Endodermal cell (in vitro differentiated cells): ENCODE results near the gene CBFA2T3. TPM values are rescaled to one million over a fixed set of nuclear protein-coding genes. Genes with fewer than 3 reads are reported as not detected.

Experiments
- DNase-seq: peaks from one replicate; pipeline ENCODE4 v3.0.0-alpha.2; 2017
- H3K27ac ChIP-seq: 2 replicates; pipeline ENCODE4 v1.5.1; 2013; ENCODE audit warnings: mild to moderate bottlenecking, low read depth, low read length, moderate library complexity
- H3K27me3 ChIP-seq: 2 replicates; pipeline ENCODE4 v1.6.1; 2013; ENCODE audit warnings: mild to moderate bottlenecking, low read length, moderate library complexity; ENCODE audit not compliant: insufficient read depth, control insufficient read depth, poor library complexity, severe bottlenecking
- H3K36me3 ChIP-seq: 2 replicates; pipeline ENCODE4 v1.7.0; 2013; ENCODE audit warnings: mild to moderate bottlenecking, low read length, moderate library complexity; ENCODE audit not compliant: control insufficient read depth, insufficient read depth
- H3K4me1 ChIP-seq: one replicate; pipeline ENCODE4 v1.7.0; 2013; ENCODE audit warnings: low read length; ENCODE audit not compliant: control insufficient read depth, insufficient read depth
- H3K4me3 ChIP-seq: 2 replicates; pipeline ENCODE4 v1.5.1; 2013; ENCODE audit warnings: mild to moderate bottlenecking, low read length, moderate library complexity
- H3K9ac ChIP-seq: 2 replicates; pipeline ENCODE4 v1.6.1; 2013; ENCODE audit warnings: mild to moderate bottlenecking, low read length, moderate library complexity; ENCODE audit not compliant: poor library complexity, severe bottlenecking; ENCODE audit errors: extremely low read depth
- H3K9me3 ChIP-seq: 2 replicates; pipeline ENCODE4 v1.6.1; 2013; ENCODE audit warnings: mild to moderate bottlenecking, low read length, moderate library complexity; ENCODE audit not compliant: control insufficient read depth
- H3K27ac Mint-ChIP-seq: 2 replicates; pipeline ENCODE4 v1.8.0; 2020; ENCODE audit warnings: mixed read lengths
- H3K27me3 Mint-ChIP-seq: 2 replicates; pipeline ENCODE4 v1.8.0; 2021; ENCODE audit warnings: mild to moderate bottlenecking, mixed read lengths; ENCODE audit not compliant: insufficient read depth
- H3K36me3 Mint-ChIP-seq: 2 replicates; pipeline ENCODE4 v1.8.0; 2020; ENCODE audit warnings: low read depth, mixed read lengths
- H3K4me1 Mint-ChIP-seq: 2 replicates; pipeline ENCODE4 v1.8.0; 2020; ENCODE audit warnings: mixed read lengths
- H3K4me3 Mint-ChIP-seq: 2 replicates; pipeline ENCODE4 v1.8.0; 2020; ENCODE audit warnings: mild to moderate bottlenecking, moderate library complexity, mixed read lengths
- H3K9me3 Mint-ChIP-seq: 2 replicates; pipeline ENCODE4 v1.8.0; 2020; ENCODE audit warnings: mild to moderate bottlenecking, mixed read lengths
- WGBS, 2 experiments: methylation state at CpG; one replicate each; pipeline versions ENCODE4 v1.1.5 to v1.1.7; 2013; ENCODE audit warnings: missing lambda C conversion rate in 2 of 2, mixed read lengths in 1 of 2; ENCODE audit not compliant: insufficient coverage in 1 of 2, insufficient read length in 1 of 2; 5-methylcytosine and 5-hydroxymethylcytosine counted together
- long read RNA-seq, 4 experiments: library from polyadenylated mRNA in 2 of 4; library from RNA in 1 of 4; library from capped mRNA in 1 of 4; stranded (forward) in 3 of 4; unstranded in 1 of 4; transcript quantifications; one replicate each; pipeline ENCODE4 v2.0.0, GENCODE V29; 2020 to 2021; ENCODE audit warnings: inconsistent platforms in 1 of 4
- polyA plus RNA-seq, 2 experiments: library from polyadenylated mRNA; stranded (reverse); fragments of 50-300 nt; gene quantifications; one replicate each; pipeline ENCODE4 v1.2.3, GENCODE V29; 2013
- total RNA-seq, 2 donors: library from RNA; stranded (reverse); fragmentation: NEBNext Ultra II Directional in 1 of 2; extraction: Animal tissue kit (Norgen Biotek cat#: 25700) in 1 of 2; gene quantifications; 2 replicates in 1 of 2; 3 replicates in 1 of 2; pipeline ENCODE4 v1.2.1, GENCODE V29; 2021
- TF ChIP-seq, protein P1 (sequence below): fragments of 200-600 bp; sonication (generic); conservative IDR thresholded peaks from 2 replicates; pipeline ENCODE4 v1.5.0; 2021; ENCODE audit warnings: antibody characterized with exemption, mild to moderate bottlenecking

The CBFA2T3 gene
- 1 to 10 TPM; 1.0 to 3.1 TPM for total RNA-seq
- 5.5 TPM for polyA plus RNA-seq (2013, experiment 1 of 2)
- polyA plus RNA-seq (2013, experiment 2 of 2) = 4.3 TPM
- long read RNA-seq, experiment 1 = 0 reads
- long read RNA-seq, experiment 2, partial matches to known transcripts = 0 of 1 reads
- long read RNA-seq, experiment 2, other reads (novel, unspliced or antisense) = 1 of 1 reads
- long read RNA-seq, experiment 3, partial matches to known transcripts = 2 of 2 reads
- long read RNA-seq, experiment 3, other reads (novel, unspliced or antisense) = 0 of 2 reads
- long read RNA-seq, experiment 4 = 0 reads

DNA sequence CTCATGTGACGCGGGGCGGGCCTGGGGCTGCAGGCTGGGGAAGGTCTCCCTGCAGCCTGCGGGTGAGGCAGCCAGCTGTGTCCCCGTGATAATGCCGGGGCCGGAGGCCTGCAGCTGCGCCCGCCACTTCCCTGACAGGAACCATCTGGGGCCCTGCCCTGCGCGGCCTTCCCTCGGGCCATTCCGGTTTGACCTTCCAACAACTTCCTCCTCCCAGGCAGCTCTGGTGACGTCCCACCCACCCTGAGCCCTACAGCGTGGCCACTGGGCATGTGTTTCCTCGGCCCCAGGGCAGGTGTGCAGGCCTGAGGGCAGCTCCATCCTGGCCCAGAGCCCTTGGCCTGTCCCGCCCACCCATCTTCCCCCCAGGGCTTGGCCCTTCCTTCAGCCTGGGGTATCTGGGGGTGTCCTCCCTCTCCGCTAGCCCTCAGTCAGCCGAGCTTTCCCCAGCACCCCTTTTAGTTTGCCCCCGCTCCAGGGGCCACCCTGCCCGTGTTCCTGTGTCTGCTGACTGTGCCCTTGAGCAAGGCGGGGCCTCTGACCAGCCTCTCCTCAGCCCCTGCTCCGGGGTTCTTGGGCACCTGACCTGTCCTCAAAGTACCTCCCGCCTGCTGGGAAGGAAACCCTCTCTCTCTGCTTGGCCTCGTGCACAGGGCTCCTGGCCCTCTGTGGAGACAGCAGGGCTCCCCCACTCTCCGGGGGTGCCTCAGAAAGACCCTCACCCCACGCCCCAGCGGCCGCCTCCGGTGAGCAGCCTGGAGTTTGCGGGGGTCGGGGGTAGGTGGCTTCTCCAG is at the start of gene CBFA2T3:
Gene CBFA2T3 (minus strand): TSS at position 190 of the 794 bp plus-strand sequence. CDS start 400 bp downstream, outside the sequence.
- H3K9me3 Mint-ChIP-seq = no peaks in the 10 kb centered on the region
- Histone ChIP-seq H3K4me3 (no peak within 1 kb of the TSS), H3K9ac (no peak within 1 kb of the TSS), H3K9me3 (no peaks in the 10 kb centered on the region), H3K4me1 (no peaks in the 10 kb centered on the region), H3K27me3 (no peaks in the 10 kb centered on the region), H3K36me3 (no peaks in the 10 kb centered on the region), H3K27ac (no peak within 1 kb of the TSS)
- H3K36me3 Mint-ChIP-seq = no peaks in the 10 kb centered on the region
- no peaks in the 10 kb centered on the region for H3K4me1 Mint-ChIP-seq
- no peak within 1 kb of the TSS for H3K27ac Mint-ChIP-seq
- WGBS, 2 experiments = 89 to 91% methylated on average over 12 to 32 of the region's 32 CpGs
- no peak within 1 kb of the TSS for H3K4me3 Mint-ChIP-seq
- no peak for DNase-seq
- TF ChIP-seq, protein P1, sequence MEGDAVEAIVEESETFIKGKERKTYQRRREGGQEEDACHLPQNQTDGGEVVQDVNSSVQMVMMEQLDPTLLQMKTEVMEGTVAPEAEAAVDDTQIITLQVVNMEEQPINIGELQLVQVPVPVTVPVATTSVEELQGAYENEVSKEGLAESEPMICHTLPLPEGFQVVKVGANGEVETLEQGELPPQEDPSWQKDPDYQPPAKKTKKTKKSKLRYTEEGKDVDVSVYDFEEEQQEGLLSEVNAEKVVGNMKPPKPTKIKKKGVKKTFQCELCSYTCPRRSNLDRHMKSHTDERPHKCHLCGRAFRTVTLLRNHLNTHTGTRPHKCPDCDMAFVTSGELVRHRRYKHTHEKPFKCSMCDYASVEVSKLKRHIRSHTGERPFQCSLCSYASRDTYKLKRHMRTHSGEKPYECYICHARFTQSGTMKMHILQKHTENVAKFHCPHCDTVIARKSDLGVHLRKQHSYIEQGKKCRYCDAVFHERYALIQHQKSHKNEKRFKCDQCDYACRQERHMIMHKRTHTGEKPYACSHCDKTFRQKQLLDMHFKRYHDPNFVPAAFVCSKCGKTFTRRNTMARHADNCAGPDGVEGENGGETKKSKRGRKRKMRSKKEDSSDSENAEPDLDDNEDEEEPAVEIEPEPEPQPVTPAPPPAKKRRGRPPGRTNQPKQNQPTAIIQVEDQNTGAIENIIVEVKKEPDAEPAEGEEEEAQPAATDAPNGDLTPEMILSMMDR = no peak
- H3K27me3 Mint-ChIP-seq = no peaks in the 10 kb centered on the region

DNA sequence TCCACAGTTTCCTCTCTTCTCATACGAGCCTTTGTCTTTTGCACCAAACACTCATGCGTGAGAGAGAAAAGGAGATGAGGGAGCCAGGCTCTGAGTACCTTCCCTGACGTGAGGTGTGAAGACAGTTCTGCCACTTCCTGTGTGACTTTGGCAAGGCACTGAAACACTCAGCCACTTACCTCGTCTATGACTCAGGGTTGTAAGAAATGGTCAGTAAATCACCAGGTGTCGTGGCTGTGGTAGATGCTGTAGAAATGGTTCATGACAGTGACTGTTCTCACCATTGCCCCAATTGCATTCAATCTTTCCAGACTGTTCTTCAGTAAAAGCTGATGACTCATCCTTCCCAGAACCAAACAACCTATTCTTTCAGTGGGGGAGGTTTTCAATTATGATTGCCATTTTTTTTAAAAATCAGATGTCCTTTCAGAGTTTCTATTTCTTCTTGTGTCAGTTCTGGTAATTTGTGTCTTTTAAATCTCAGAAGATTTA is 49.2 kb upstream of the CBFA2T3 start:
- no peaks in the 10 kb centered on the region for H3K36me3 Mint-ChIP-seq
- Histone ChIP-seq H3K4me3 (no peak overlapping the region), H3K9ac (no peak overlapping the region), H3K9me3 (no peaks in the 10 kb centered on the region), H3K36me3 (no peaks in the 10 kb centered on the region), H3K4me1 (no peaks in the 10 kb centered on the region), H3K27ac (no peak overlapping the region), H3K27me3 (no peaks in the 10 kb centered on the region)
- H3K4me1 Mint-ChIP-seq = no peaks in the 10 kb centered on the region
- peaks cover 5% of the 10 kb centered on the region for H3K27me3 Mint-ChIP-seq
- TF ChIP-seq, protein P1 = no peak
- 65 to 80% methylated on average over 2 to 5 of the region's 5 CpGs for WGBS, 2 experiments
- H3K9me3 Mint-ChIP-seq = peaks cover 11% of the 10 kb centered on the region
- H3K4me3 Mint-ChIP-seq = no peak overlapping the region
- no peak overlapping the region for H3K27ac Mint-ChIP-seq
- DNase-seq = peak; percentile 20

DNA sequence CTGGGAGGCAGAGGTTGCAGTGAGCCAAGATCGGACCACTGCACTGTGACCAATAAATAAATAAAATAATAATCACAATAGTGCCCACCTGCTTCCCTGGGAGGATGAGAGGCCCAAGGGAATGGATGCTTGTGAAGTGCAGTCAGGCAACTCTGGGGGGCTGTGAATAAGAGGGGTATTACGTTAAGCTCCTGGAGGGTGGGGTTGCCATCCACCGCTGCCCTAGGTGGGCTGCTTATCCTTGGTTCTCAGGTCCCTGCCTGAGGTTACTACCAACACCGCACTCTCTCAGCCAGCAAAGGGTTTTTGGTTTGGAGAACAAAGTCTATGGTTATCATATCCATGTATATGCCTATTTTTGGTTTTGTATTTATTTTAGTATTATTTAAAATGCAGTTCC is 48.6 kb upstream of the CBFA2T3 start:
- Mint-ChIP-seq H3K27ac (no peak overlapping the region), H3K4me1 (no peaks in the 10 kb centered on the region), H3K36me3 (no peaks in the 10 kb centered on the region), H3K27me3 (peaks cover 5% of the 10 kb centered on the region), H3K9me3 (peaks cover 7% of the 10 kb centered on the region), H3K4me3 (no peak overlapping the region)
- Histone ChIP-seq H3K4me1 (no peaks in the 10 kb centered on the region), H3K9me3 (no peaks in the 10 kb centered on the region), H3K27me3 (no peaks in the 10 kb centered on the region), H3K36me3 (no peaks in the 10 kb centered on the region), H3K4me3 (no peak overlapping the region), H3K27ac (no peak overlapping the region), H3K9ac (no peak overlapping the region)
- 93% methylated on average over 3 of the region's 4 CpGs; no CpG with 5 or more reads in 1 of the 2 experiments for WGBS, 2 experiments
- TF ChIP-seq, protein P1 = no peak
- DNase-seq = no peak
